Anterior cingulate cortex (tissue), 58 donors: ENCODE measurements around the gene PRXL2A.
"Not testable (repeated sequence)": the region's sequence is repeated elsewhere in the genome, so short reads cannot be mapped to it uniquely, and the experiment has no call there.

Source experiments
- DNase-seq, 58 donors: peaks; one replicate each; lab custom pipeline; 2025; lab: John Stamatoyannopoulos, UW

PRXL2A gene

GRCh38 chr10:80410578-80411145 lies 2.3 kb downstream of the PRXL2A start:
- peak in 5 of 58 donors; percentile 25 to 57 (median 37) for DNase-seq

GRCh38 chr10:80411267-80411668 lies 2.9 kb downstream of the PRXL2A start:
- peak in 5 of 58 donors; percentile 14 to 39 (median 32) for DNase-seq

- DNase-seq, result no peak
These were observed 3.4 kb downstream of the PRXL2A start for GRCh38 chr10:80411681-80412220.

- DNase-seq, result no peak
These were observed 4.1 kb downstream of the PRXL2A start for GRCh38 chr10:80412486-80412885.

- peak in 6 of 58 donors; percentile 25 to 48 (median 34) for DNase-seq
These were observed 5.1 kb downstream of the PRXL2A start for GRCh38 chr10:80413271-80413996.

GRCh38 chr10:80414142-80414895 lies 6.0 kb downstream of the PRXL2A start:
- no peak for DNase-seq

GRCh38 chr10:80415734-80416478 lies 7.6 kb downstream of the PRXL2A start:
- DNase-seq, result no peak

GRCh38 chr10:80416479-80417098 lies 8.2 kb downstream of the PRXL2A start:
- DNase-seq, result peak in 36 of 58 donors; percentile 30 to 78 (median 52)

- not testable (repeated sequence) for DNase-seq
These were observed 8.9 kb downstream of the PRXL2A start for GRCh38 chr10:80417256-80417655.

GRCh38 chr10:80421050-80421706 lies 12.8 kb downstream of the PRXL2A start:
- DNase-seq, result no peak

GRCh38 chr10:80421707-80422536 lies 13.6 kb downstream of the PRXL2A start:
- no peak for DNase-seq

- no peak for DNase-seq
These were observed 17.6 kb downstream of the PRXL2A start for GRCh38 chr10:80425901-80426300.

GRCh38 chr10:80427541-80427940 lies 19.2 kb downstream of the PRXL2A start:
- no peak for DNase-seq

- DNase-seq, result no peak
These were observed 21.2 kb downstream of the PRXL2A start for GRCh38 chr10:80429521-80429973.

- no peak for DNase-seq
These were observed 24.8 kb downstream of the PRXL2A start for GRCh38 chr10:80433134-80433533.

GRCh38 chr10:80436446-80437098 lies 28.2 kb downstream of the PRXL2A start:
- DNase-seq, result no peak

GRCh38 chr10:80437227-80437626 lies 28.9 kb downstream of the PRXL2A start:
- no peak for DNase-seq

GRCh38 chr10:80441831-80442230 lies 33.5 kb downstream of the PRXL2A start:
- DNase-seq, result no peak
